ENCODE measurements around the gene HMGXB4. TPM values are rescaled to one million over a fixed set of nuclear protein-coding genes. Genes with fewer than 3 reads are reported as not detected.

HMGXB4 gene
- polyA plus RNA-seq, 2 of the 4 experiments (the other 2 are of a cell fraction), result 12.9 to 29.5 TPM

DNA sequence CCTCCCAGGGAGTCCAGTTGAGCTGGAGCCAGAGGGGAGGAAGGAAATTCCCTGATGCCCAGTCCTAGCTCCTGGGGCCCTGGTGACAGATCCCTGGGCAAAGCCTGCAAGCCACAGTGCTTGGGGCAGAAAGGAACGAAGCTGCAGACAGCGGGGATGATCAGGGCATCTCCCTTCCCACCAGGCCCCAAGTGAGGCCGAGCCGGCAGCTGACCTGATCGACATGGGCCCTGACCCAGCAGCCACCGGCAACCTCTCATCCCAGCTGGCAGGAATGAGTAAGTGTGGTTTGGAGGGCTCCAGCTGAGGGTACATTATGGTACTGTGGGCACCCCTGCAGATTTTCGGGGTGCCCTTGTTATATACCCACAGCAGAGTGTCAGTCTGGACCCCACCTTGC lies 75.9 kb downstream of the HMGXB4 start:
- DNase-seq (ENCODE audit: low read depth in 1 of 2, low spot score in 1 of 2), result no peak
- no peaks in the 10 kb centered on the region for H3K9me3 ChIP-seq
- no peak overlapping the region for H3K4me2 ChIP-seq
- CTCF ChIA-PET, result no interaction called here
- TF ChIP-seq HOXB13 (CRISPR knock-in tag; IDR thresholded peaks at IDR 0.05; ENCODE audit: low read depth) (no peak), BHLHE40 (IDR thresholded peaks at IDR 0.05; ENCODE audit: low read depth, low read length) (no peak)
- TF ChIP-seq, protein P1, sequence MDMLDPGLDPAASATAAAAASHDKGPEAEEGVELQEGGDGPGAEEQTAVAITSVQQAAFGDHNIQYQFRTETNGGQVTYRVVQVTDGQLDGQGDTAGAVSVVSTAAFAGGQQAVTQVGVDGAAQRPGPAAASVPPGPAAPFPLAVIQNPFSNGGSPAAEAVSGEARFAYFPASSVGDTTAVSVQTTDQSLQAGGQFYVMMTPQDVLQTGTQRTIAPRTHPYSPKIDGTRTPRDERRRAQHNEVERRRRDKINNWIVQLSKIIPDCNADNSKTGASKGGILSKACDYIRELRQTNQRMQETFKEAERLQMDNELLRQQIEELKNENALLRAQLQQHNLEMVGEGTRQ (IDR thresholded peaks at IDR 0.05), result no peak
- POLR2A ChIA-PET, result no interaction called here
- ATAC-seq, result no peak
- 81% methylated on average over 5 of the region's 7 CpGs for WGBS (ENCODE audit: missing lambda C conversion rate)
- no peak overlapping the region for H3K27ac ChIP-seq
- H3K4me1 ChIP-seq, result no peaks in the 10 kb centered on the region
- no peak overlapping the region for H3K4me3 ChIP-seq
- FAIRE-seq, result no peak

DNA sequence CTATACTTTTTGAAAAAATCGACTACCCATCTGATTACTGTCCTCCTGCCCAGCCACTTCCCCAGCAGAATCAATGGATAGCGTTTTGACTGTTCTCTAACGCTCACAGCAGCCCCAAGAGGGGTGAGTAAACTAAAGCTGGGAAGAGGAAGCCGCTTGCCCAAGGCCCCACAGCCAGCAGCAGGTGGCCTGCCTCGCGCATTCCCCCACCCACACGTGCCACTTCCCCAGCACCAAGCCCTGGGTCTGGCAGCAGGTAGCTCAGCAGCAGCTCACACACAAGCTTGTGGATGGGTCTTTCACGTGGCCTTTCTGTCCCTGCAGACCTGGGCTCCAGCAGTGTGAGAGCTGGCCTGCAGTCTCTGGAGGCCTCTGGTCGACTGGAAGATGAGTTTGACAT lies 76.7 kb downstream of the HMGXB4 start:
- Histone ChIP-seq H3K9me3 (no peaks in the 10 kb centered on the region), H3K4me1 (no peaks in the 10 kb centered on the region), H3K27ac (no peak overlapping the region), H3K4me2 (no peak overlapping the region), H3K4me3 (no peak overlapping the region)
- DNase-seq (ENCODE audit: low read depth in 1 of 2, low spot score in 1 of 2) (no peak), ATAC-seq (no peak), FAIRE-seq (no peak)
- TF ChIP-seq EHMT2 (IDR thresholded peaks at IDR 0.05; ENCODE audit: low read depth) (no peak), EP300 (IDR thresholded peaks at IDR 0.05) (no peak), HOXB5 (CRISPR knock-in tag; IDR thresholded peaks at IDR 0.05) (no peak), CEBPB (IDR thresholded peaks at IDR 0.05) (no peak), NPAS2 (CRISPR knock-in tag; IDR thresholded peaks at IDR 0.05; ENCODE audit: borderline replicate concordance) (no peak), SREBF2 (IDR thresholded peaks at IDR 0.05) (no peak), MAFK (IDR thresholded peaks at IDR 0.05; ENCODE audit: partially characterized antibody) (no peak), ZSCAN20 (CRISPR knock-in tag; IDR thresholded peaks at IDR 0.05) (no peak), JUNB (IDR thresholded peaks at IDR 0.05) (no peak), PHF8 (IDR thresholded peaks at IDR 0.05; ENCODE audit: borderline replicate concordance, low read depth) (no peak), BHLHE40 (IDR thresholded peaks at IDR 0.05; ENCODE audit: low read depth, low read length) (no peak), FOXS1 (CRISPR knock-in tag; IDR thresholded peaks at IDR 0.05) (no peak), HDAC2 (IDR thresholded peaks at IDR 0.05) (no peak), CHD2 (IDR thresholded peaks at IDR 0.05; ENCODE audit: low read length, partially characterized antibody) (no peak)
- TF ChIP-seq, protein P2, sequence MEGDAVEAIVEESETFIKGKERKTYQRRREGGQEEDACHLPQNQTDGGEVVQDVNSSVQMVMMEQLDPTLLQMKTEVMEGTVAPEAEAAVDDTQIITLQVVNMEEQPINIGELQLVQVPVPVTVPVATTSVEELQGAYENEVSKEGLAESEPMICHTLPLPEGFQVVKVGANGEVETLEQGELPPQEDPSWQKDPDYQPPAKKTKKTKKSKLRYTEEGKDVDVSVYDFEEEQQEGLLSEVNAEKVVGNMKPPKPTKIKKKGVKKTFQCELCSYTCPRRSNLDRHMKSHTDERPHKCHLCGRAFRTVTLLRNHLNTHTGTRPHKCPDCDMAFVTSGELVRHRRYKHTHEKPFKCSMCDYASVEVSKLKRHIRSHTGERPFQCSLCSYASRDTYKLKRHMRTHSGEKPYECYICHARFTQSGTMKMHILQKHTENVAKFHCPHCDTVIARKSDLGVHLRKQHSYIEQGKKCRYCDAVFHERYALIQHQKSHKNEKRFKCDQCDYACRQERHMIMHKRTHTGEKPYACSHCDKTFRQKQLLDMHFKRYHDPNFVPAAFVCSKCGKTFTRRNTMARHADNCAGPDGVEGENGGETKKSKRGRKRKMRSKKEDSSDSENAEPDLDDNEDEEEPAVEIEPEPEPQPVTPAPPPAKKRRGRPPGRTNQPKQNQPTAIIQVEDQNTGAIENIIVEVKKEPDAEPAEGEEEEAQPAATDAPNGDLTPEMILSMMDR (IDR thresholded peaks at IDR 0.05), result no peak
- 59% methylated on average over 2 of the region's 9 CpGs for WGBS (ENCODE audit: missing lambda C conversion rate)
- ChIA-PET CTCF (no interaction called here), POLR2A (no interaction called here)

- FAIRE-seq (no peak), ATAC-seq (peak; percentile 33 to 39; a peak in 4 of 6 replicates), DNase-seq (ENCODE audit: low read depth in 1 of 2, low spot score in 1 of 2) (no peak)
- CTCF ChIA-PET, result interaction anchor here (1.2 to 1.6 kb wide), 2 partner anchors 15 to 16 kb away, joined by 3 to 7 read pairs; no protein-coding TSS in a partner anchor
- Histone ChIP-seq H3K4me1 (no peaks in the 10 kb centered on the region), H3K27ac (no peak overlapping the region), H3K4me2 (no peak overlapping the region), H3K9me3 (no peaks in the 10 kb centered on the region), H3K4me3 (no peak overlapping the region)
- WGBS (ENCODE audit: missing lambda C conversion rate), result 89% methylated on average over 4 of the region's 7 CpGs
- TF ChIP-seq PHF8 (IDR thresholded peaks at IDR 0.05; ENCODE audit: borderline replicate concordance, low read depth), result no peak
- no peak for TF ChIP-seq HDAC2 (IDR thresholded peaks at IDR 0.05)
- TF ChIP-seq TFCP2L1 (CRISPR knock-in tag; IDR thresholded peaks at IDR 0.05), result no peak
- no peak for TF ChIP-seq MYC (IDR thresholded peaks at IDR 0.05; ENCODE audit: borderline replicate concordance, low read length)
- TF ChIP-seq BCL3 (IDR thresholded peaks at IDR 0.05), result no peak
- TF ChIP-seq CBX2 (IDR thresholded peaks at IDR 0.05; ENCODE audit: borderline replicate concordance, low read depth), result no peak
- TF ChIP-seq MAX (IDR thresholded peaks at IDR 0.05), result no peak
- TF ChIP-seq EP300 (IDR thresholded peaks at IDR 0.05), result no peak
- TF ChIP-seq ATOH8 (CRISPR knock-in tag; IDR thresholded peaks at IDR 0.05; ENCODE audit: low read depth), result no peak
- TF ChIP-seq HOXB5 (CRISPR knock-in tag; IDR thresholded peaks at IDR 0.05), result no peak
- POLR2A ChIA-PET, result no interaction called here
Observed at GRCh38 chr22:35335468-35335867, 78.2 kb downstream of the HMGXB4 start.

All from A549 (cell line).